Lower lobe of right lung (tissue), 2 donors: ENCODE results near the gene ADGRF3. TPM values are rescaled to one million over a fixed set of nuclear protein-coding genes. Genes with fewer than 3 reads are reported as not detected.

ENCODE experiments used
- ATAC-seq, 2 donors: fragments of 200-7000 bp; cut with Tn5 transposase; one replicate each; pipeline ENCODE4 v1.9.1; 2020 to 2022; ENCODE audit warnings: mild to moderate bottlenecking in 2 of 2, moderate library complexity in 2 of 2
- DNase-seq: peaks from one replicate; pipeline ENCODE4 v3.0.0-alpha.2; 2020
- H3K27ac ChIP-seq: fragments of 200-600 bp; one replicate; pipeline ENCODE4 v1.8.0; 2022
- H3K27me3 ChIP-seq: fragments of 200-600 bp; one replicate; pipeline ENCODE4 v1.8.0; 2022; ENCODE audit warnings: low read depth
- H3K36me3 ChIP-seq: fragments of 200-600 bp; one replicate; pipeline ENCODE4 v1.8.0; 2022; ENCODE audit warnings: mild to moderate bottlenecking
- H3K4me1 ChIP-seq: fragments of 200-600 bp; one replicate; pipeline ENCODE4 v1.8.0; 2022
- H3K4me3 ChIP-seq: fragments of 200-600 bp; one replicate; pipeline ENCODE4 v1.8.0; 2022; ENCODE audit warnings: mild to moderate bottlenecking
- H3K9me3 ChIP-seq: fragments of 200-600 bp; one replicate; pipeline ENCODE4 v1.8.0; 2022
- intact Hi-C: fragments of 100-400 bp; cut with DNase I; formaldehyde crosslinking; loops from one replicate; pipeline ENCODE4 v1.11.0; 2022
- total RNA-seq: library from RNA; stranded (reverse); fragmentation: NEBNext Ultra II Directional; extraction: Animal tissue kit (Norgen Biotek cat#: 25700); gene quantifications from one replicate; pipeline ENCODE4 v1.2.1, GENCODE V29; 2021
- TF ChIP-seq, protein P1 (sequence below): fragments of 200-600 bp; IDR thresholded peaks from one replicate; pipeline ENCODE4 v1.8.0; 2022; ENCODE audit warnings: antibody characterized with exemption, mild to moderate bottlenecking
- donor health status: DM: no; HTN: yes; CAD: no; lungs with severe emphysema.

ADGRF3 gene
- total RNA-seq, 1 donor from 2014 or later: 0.35 TPM

GRCh38 chr2:26318950-26319349, 27.6 kb downstream of the ADGRF3 start:
- Histone ChIP-seq H3K27me3 (no peaks in the 10 kb centered on the region), H3K4me1 (no peaks in the 10 kb centered on the region), H3K4me3 (no peak overlapping the region), H3K36me3 (no peaks in the 10 kb centered on the region), H3K9me3 (no peaks in the 10 kb centered on the region), H3K27ac (no peak overlapping the region)
- TF ChIP-seq, protein P1, sequence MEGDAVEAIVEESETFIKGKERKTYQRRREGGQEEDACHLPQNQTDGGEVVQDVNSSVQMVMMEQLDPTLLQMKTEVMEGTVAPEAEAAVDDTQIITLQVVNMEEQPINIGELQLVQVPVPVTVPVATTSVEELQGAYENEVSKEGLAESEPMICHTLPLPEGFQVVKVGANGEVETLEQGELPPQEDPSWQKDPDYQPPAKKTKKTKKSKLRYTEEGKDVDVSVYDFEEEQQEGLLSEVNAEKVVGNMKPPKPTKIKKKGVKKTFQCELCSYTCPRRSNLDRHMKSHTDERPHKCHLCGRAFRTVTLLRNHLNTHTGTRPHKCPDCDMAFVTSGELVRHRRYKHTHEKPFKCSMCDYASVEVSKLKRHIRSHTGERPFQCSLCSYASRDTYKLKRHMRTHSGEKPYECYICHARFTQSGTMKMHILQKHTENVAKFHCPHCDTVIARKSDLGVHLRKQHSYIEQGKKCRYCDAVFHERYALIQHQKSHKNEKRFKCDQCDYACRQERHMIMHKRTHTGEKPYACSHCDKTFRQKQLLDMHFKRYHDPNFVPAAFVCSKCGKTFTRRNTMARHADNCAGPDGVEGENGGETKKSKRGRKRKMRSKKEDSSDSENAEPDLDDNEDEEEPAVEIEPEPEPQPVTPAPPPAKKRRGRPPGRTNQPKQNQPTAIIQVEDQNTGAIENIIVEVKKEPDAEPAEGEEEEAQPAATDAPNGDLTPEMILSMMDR: no peak
- no peak for DNase-seq
- no peak for ATAC-seq
- intact Hi-C loops: no loop called here

GRCh38 chr2:26317377-26318105, 29.0 kb downstream of the ADGRF3 start:
- ATAC-seq (no peak), DNase-seq (no peak)
- Histone ChIP-seq H3K36me3 (no peaks in the 10 kb centered on the region), H3K9me3 (no peaks in the 10 kb centered on the region), H3K27ac (no peak overlapping the region), H3K4me3 (no peak overlapping the region), H3K27me3 (no peaks in the 10 kb centered on the region), H3K4me1 (no peaks in the 10 kb centered on the region)
- intact Hi-C loops: no loop called here
- TF ChIP-seq, protein P1: no peak

- intact Hi-C loops: no loop called here
- Histone ChIP-seq H3K9me3 (no peaks in the 10 kb centered on the region), H3K36me3 (no peaks in the 10 kb centered on the region), H3K27me3 (no peaks in the 10 kb centered on the region), H3K27ac (no peak overlapping the region), H3K4me1 (no peaks in the 10 kb centered on the region), H3K4me3 (no peak overlapping the region)
- TF ChIP-seq, protein P1: no peak
- no peak for DNase-seq
- no peak for ATAC-seq
Measured at GRCh38 chr2:26316845-26317244, 29.7 kb downstream of the ADGRF3 start.

- Histone ChIP-seq H3K27me3 (no peaks in the 10 kb centered on the region), H3K36me3 (no peaks in the 10 kb centered on the region), H3K27ac (no peak overlapping the region), H3K4me1 (no peaks in the 10 kb centered on the region), H3K4me3 (no peak overlapping the region), H3K9me3 (no peaks in the 10 kb centered on the region)
- DNase-seq (no peak), ATAC-seq (no peak)
- intact Hi-C loops: no loop called here
- TF ChIP-seq, protein P1: no peak
Measured at GRCh38 chr2:26316041-26316440, 30.5 kb downstream of the ADGRF3 start.

DNA sequence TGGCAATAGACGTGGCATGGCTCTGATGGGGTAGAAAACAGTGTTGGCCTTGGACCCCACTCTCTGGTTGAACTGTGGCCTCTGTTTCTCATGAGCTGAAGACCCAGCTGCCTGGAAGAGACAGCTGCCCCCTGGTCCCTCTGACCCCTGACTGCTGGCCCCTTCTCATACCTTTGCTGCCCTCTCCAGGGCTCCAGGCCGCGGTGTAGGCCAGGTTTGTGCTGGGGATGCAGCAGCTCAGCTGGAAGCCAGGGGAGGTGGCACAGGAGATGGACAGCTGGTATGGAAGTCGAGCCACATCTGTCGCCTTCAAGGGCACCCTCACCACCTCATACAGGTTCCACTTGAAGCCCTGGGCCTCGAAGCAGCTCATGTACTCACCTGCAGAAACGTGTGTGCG, 32.3 kb downstream of the ADGRF3 start:
- no peak for DNase-seq
- Histone ChIP-seq H3K4me1 (no peaks in the 10 kb centered on the region), H3K4me3 (no peak overlapping the region), H3K36me3 (no peaks in the 10 kb centered on the region), H3K27me3 (no peaks in the 10 kb centered on the region), H3K27ac (no peak overlapping the region), H3K9me3 (no peaks in the 10 kb centered on the region)
- TF ChIP-seq, protein P1: no peak
- no peak for ATAC-seq
- intact Hi-C loops: no loop called here
